GM21717 (cell line): ENCODE results near the gene MYH9.
A peak's percentile ranks its signal among the peaks of the same experiment; 100 is the strongest.

ENCODE experiments used
- ATAC-seq: cut with Tn5 transposase; IDR thresholded peaks from one replicate; pipeline ENCODE4 v1.9.1; 2021; ENCODE audit warnings: mild to moderate bottlenecking, moderate library complexity; ENCODE audit not compliant: unreplicated experiment

Gene MYH9

DNA sequence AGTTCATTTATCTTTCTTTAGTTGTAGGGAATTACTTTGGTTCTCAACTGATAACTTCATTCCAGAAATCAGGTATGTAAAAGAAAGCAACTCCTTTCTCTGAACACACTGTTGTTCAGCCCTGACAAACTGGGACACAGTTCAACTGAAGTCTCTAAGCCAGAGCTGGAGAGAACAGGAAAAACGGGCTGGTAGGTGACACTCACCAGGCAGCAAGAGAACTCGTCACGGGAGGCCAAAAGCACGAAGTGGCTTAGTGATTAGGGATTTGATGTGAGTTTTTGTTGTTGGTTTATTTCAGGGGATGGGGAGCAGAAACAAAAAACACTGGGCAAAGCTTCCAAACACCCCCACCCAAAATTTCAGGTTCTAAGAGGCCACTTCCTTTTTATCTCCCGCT is 54.1 kb downstream of the MYH9 start:
- no peak for ATAC-seq

DNA sequence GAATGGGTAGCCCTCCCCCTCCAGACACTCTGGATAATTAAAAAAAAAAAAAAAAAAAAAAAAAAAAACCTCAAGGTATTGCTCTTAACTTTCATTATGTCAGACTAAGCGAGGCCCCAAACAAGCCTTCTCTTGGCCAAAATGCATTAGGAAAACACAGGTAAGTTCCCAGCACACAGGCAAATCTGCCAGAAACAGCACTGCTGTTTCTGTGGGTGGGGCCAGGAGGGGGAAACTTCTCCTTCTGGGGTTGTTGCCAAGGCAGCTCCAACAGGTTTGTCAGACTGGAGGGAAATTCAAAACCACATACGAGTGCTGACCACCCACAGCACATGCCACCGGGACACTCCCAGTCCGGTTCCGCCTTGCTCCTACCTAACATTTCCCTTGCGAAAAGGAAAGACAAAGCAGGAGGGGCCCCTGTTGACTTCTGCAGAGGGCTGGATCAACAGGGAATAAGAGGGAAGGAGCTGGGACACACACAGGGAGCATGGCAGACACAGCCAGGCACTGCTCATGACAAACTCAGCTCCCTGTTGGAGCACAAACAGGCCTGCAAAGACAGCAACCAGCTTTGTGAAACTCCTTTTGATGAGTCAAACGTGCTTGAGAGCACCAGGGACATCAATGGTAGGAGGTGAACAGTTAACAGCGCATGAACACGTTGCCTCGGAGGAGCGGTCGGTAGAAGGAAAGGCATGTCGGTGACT is 55.0 kb downstream of the MYH9 start:
- no peak for ATAC-seq

GRCh38 chr22:36331912-36332622 is 55.7 kb downstream of the MYH9 start:
- peak; percentile 5 for ATAC-seq

DNA sequence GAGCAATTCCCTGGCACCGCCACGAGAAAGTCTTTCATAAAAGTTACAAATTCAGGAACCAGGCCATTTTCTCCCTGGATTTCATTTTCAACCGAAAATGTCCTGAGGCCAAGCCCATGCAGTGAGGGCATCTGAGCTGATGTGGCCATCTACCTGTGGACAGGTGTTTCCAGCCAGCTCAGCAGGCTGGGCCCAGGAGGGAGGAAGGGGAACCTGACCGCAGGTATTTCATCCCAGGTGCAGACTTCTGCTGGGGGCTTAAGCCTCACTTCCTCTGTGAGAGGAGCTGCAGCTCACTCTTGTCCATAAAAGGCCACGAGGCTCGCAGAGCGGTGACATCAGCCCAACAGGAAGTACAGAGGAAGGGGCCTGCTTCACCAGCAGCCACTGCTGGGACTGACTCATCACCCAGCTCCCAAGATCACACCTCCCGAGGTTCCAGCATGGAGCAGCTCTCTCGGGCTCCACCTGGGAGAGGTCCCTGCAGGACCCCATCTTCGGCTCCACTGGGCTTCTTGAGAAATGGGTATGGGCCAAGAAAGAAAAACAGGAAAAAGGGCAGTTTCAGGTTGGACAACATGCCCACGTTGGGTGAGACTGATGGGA is 56.4 kb downstream of the MYH9 start:
- ATAC-seq: peak; percentile 50

GRCh38 chr22:36330655-36331305 is 57.0 kb downstream of the MYH9 start:
- no peak for ATAC-seq

DNA sequence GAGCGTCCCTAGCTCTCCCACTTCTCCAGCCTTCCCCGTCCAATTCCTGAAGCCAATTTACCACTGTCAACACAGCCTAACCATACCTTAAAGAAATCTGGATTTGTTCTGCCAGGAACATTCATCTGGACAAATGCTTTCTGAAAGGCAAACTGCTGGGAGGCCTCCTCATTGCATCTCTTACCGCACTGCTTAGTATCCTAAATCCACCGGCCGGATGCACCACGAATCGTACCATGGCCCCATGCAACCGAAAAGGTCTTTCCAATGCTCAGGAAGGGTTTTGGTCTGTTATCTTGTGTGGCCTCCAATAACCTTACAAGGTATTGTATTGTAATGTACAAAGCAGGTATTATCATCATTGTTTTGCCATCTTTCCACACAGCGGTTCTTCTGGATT is 57.6 kb downstream of the MYH9 start:
- no peak for ATAC-seq

GRCh38 chr22:36329254-36330078 is 58.3 kb downstream of the MYH9 start:
- ATAC-seq: no peak

DNA sequence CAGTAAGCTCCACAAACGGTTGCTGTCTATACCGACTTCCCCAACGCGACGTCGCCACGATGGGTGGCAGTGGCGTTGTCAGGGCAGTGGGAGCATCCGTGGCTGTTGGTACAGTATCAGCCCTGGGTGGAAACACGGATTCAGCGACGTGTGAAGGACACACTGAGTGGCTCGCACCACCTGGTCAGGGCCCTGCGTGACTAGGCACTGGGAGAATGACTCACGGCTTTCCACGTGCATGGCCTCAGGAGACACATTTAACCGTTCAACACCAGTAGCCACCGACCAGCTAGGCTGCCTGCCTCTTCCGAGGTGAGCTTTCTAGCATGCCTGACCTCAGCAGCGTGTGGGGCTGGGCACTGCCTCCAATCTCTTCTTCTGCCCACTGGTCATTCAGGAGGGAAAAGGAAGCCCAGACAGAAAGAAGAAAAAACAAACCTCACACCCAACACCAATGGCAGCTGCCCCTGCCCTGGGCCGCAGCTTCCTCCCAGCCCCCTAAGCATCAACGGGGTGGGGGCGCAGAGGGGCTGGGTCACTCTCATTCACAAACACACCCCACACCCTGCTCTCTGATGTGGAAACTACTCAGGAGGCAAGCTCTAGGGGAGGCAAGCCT is 59.0 kb downstream of the MYH9 start:
- ATAC-seq: no peak

DNA sequence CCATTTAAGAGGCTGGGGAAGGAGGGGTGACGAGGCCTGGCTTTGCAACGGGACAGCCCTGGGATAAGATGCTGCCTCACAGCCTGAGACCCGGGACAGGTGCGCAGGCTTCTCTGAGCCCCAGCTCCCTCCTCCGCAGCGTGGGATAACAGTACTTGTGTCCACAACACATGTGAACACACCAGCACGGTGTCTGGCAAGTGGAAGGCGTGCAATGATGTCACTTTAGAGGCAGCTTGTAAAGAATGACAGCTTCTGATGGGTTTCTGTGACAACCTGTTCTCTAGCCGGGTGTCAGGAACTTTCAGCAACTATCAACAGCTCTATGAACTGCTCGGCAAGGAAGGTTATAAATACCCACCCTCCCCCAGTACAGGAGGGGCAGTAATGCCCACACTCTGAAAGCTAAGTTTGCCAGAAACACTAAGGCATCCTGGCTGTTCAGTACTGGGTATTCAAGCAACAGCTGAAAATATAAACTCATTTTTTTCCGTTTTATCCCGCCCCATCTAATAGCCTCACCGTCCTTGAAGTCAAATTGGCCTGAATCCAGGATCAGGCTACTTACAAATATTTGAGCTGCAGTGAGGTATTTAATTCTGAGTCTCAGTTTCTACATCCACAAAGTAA is 59.7 kb downstream of the MYH9 start:
- ATAC-seq: no peak

GRCh38 chr22:36326178-36327161 is 61.3 kb downstream of the MYH9 start:
- ATAC-seq: no peak

- no peak for ATAC-seq
Observed at GRCh38 chr22:36325154-36326031, 62.4 kb downstream of the MYH9 start.

DNA sequence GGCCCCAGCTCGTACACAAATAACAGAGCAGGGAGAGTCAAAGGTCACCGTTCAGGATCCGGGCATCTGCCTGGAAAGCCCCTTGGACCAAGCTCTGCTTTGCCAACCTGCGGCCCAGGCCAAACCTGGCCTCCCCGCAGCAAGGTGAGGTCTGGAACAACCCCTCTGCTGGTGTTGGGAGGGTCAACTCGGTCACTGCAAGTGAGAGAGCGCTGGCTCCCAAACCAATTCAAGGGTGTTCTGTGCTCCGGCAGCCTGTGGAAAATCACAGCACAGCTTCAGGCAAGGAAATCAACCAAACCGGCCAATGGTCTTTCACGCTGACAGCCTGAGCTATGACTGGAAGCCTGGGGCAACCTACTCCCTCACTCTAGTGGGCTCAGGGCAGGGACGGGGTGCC is 63.4 kb downstream of the MYH9 start:
- ATAC-seq: no peak

- ATAC-seq: no peak
Observed at GRCh38 chr22:36323855-36324331, 63.9 kb downstream of the MYH9 start.

- ATAC-seq: no peak
Observed at GRCh38 chr22:36323182-36323854, 64.4 kb downstream of the MYH9 start.

DNA sequence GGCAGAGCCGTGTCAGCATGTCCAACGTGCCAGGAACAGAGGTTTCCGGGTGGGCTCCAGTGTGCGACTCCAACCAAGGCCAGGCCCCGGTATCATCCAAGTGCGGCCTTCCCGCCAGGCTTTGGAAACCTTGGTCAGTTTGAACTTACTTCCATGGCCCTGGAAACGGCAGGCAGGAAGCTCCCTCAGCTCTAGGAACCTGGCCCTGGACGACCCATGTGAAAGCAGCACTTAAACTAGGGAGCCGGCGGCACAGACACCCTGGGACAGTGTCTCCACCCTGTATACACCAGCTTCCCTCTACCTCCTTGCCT is 65.2 kb downstream of the MYH9 start:
- no peak for ATAC-seq

DNA sequence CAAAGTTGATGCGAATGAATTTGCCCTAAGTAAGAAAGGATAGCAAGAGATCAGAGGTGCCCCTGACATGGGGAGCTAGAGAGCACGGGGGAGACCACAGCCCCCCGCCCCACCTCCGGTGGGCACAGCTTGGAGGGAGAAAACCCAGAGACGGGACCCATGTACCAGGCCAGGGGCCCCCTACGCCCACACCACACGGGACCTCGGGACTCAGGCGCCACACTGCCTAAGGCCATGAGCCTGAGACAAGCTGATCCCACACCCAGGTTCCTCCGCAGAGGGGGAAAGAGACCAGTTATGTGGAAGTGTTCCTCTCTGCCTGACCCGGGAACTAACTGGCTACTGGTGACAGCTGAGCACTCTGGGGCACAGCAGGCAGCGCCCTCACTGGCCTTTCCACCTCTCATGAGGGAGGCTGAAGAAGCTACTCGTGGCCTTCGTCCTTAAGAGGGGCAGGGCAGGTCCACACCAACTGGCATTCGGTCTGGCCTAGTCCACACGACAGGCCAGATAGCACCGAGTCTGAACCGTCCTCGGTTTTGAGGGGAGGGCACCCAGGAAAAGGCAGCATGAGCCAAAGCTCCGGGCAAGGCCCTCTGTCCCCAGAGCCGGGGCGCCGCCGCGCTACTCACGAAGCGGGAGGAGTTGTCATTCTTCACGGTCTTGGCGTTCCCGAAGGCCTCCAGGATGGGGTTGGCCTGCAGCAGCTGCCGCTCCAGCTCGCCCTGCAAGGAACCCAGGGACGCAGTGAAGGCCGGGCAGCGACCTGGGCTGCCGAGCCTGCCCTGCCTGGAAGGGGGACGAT is 65.8 kb downstream of the MYH9 start:
- no peak for ATAC-seq
